HepG2 (cell line): ENCODE data around the gene SETD1B. TPM values are rescaled to one million over a fixed set of nuclear protein-coding genes. Genes with fewer than 3 reads are reported as not detected.
A peak's percentile ranks its signal among the peaks of the same experiment; 100 is the strongest.

Experiments used
- CEBPG ChIP-seq: IDR thresholded peaks from 2 replicates; pipeline ENCODE4 v1.6.1; 2016
- CREB1 ChIP-seq, 2 experiments: fragments of 450-650 bp in 1 of 2; IDR thresholded peaks; 2 replicates each; pipeline ENCODE4 v1.6.1; 2016 to 2017; ENCODE audit warnings: control low read depth in 1 of 2, mild to moderate bottlenecking in 1 of 2, missing compliant biosample characterization in 1 of 2, missing genetic modification characterization in 1 of 2
- EP300 ChIP-seq, 3 experiments: sonication (generic) in 1 of 3; formaldehyde crosslinking in 1 of 3; IDR thresholded peaks; 2 replicates each; pipeline versions ENCODE4 v1.5.1 to v1.6.1; 2011 to 2020; ENCODE audit warnings: low read depth in 2 of 3, low read length in 2 of 3, borderline replicate concordance in 1 of 3, improper control_type of control experiment in 1 of 3, mild to moderate bottlenecking in 1 of 3, missing genetic modification reagents in 1 of 3, moderate library complexity in 1 of 3
- KAT7 ChIP-seq: IDR thresholded peaks from 2 replicates; pipeline ENCODE4 v1.6.1; 2018; ENCODE audit warnings: borderline replicate concordance, missing compliant biosample characterization
- MATR3 ChIP-seq: sonication (generic); formaldehyde crosslinking; IDR thresholded peaks from 2 replicates; pipeline ENCODE4 v1.4.0; 2020; ENCODE audit warnings: missing genetic modification reagents
- MAZ ChIP-seq, 2 experiments: sonication (generic) in 1 of 2; formaldehyde crosslinking in 1 of 2; IDR thresholded peaks; 2 replicates each; pipeline versions ENCODE4 v1.5.0 to v1.6.1; 2012 to 2020; ENCODE audit warnings: low read depth in 2 of 2, mild to moderate bottlenecking in 2 of 2, borderline replicate concordance in 1 of 2, improper control_type of control experiment in 1 of 2, low read length in 1 of 2, missing genetic modification reagents in 1 of 2, moderate library complexity in 1 of 2
- RELA ChIP-seq: sonication (generic); formaldehyde crosslinking; IDR thresholded peaks from 2 replicates; pipeline ENCODE4 v1.4.0; 2020; ENCODE audit warnings: missing genetic modification reagents
- SOX6 ChIP-seq, 2 experiments: fragments of 450-650 bp in 1 of 2; sonication (generic) in 1 of 2; formaldehyde crosslinking in 1 of 2; IDR thresholded peaks; 2 replicates each; pipeline versions ENCODE4 v1.4.0 to v1.6.1; 2017 to 2020; ENCODE audit warnings: antibody characterized with exemption in 1 of 2, mild to moderate bottlenecking in 1 of 2, missing genetic modification reagents in 1 of 2
- ZFX ChIP-seq: sonication (generic); formaldehyde crosslinking; IDR thresholded peaks from 2 replicates; pipeline ENCODE4 v1.4.0; 2020; ENCODE audit warnings: mild to moderate bottlenecking, low read depth, missing genetic modification reagents, moderate library complexity
- ZMYM4 ChIP-seq: sonication (generic); formaldehyde crosslinking; IDR thresholded peaks from 2 replicates; pipeline ENCODE4 v1.8.1; 2023; ENCODE audit warnings: mild to moderate bottlenecking, missing genetic modification reagents
- ZNF101 ChIP-seq: sonication (generic); formaldehyde crosslinking; IDR thresholded peaks from 2 replicates; pipeline ENCODE4 v1.4.0; 2020; ENCODE audit warnings: mild to moderate bottlenecking, low read depth, missing genetic modification reagents, borderline replicate concordance
- ZNF749 ChIP-seq: sonication (generic); formaldehyde crosslinking; IDR thresholded peaks from 2 replicates; pipeline ENCODE4 v1.8.0; 2022; ENCODE audit warnings: mild to moderate bottlenecking, missing genetic modification reagents, moderate library complexity, borderline replicate concordance
- ZSCAN22 ChIP-seq: sonication (generic); formaldehyde crosslinking; IDR thresholded peaks from 2 replicates; pipeline ENCODE4 v1.4.0; 2020; ENCODE audit warnings: mild to moderate bottlenecking, missing genetic modification reagents
- polyA plus RNA-seq, 8 experiments: library from polyadenylated mRNA; depleted of rRNA in 3 of 8; stranded (reverse) in 7 of 8; unstranded in 1 of 8; fragments of >200 nt; fragmentation: Illumina TruSeq in 4 of 8; extraction: Trizol in 4 of 8; gene quantifications; 2 replicates each; pipeline versions ENCODE4 v1.2.1 to v1.2.3, GENCODE V29; 2011 to 2016; ENCODE audit warnings: low read depth in 4 of 8, missing spikeins in 1 of 8, mixed read lengths in 1 of 8; ENCODE audit not compliant: insufficient read depth in 1 of 8
- total RNA-seq, 5 experiments: library from RNA; depleted of rRNA; stranded (reverse); fragments of >200 nt; fragmentation: Illumina TruSeq; extraction: Trizol; gene quantifications; 2 replicates each; pipeline ENCODE4 v1.2.3, GENCODE V29; 2016; ENCODE audit warnings: low read depth in 1 of 5
- TF ChIP-seq, protein P1 (sequence below): sonication (generic); formaldehyde crosslinking; IDR thresholded peaks from 2 replicates; pipeline ENCODE4 v1.8.1; 2022; ENCODE audit warnings: low read depth, mild to moderate bottlenecking, missing genetic modification reagents
- TF ChIP-seq, protein P2 (sequence below): IDR thresholded peaks from 2 replicates; pipeline ENCODE4 v1.6.1; 2016; ENCODE audit warnings: low read depth
- TF ChIP-seq, protein P3 (sequence below): IDR thresholded peaks from 2 replicates; pipeline ENCODE4 v1.6.1; 2018; ENCODE audit warnings: missing genetic modification reagents
- TF ChIP-seq, protein P4 (sequence below): IDR thresholded peaks from 2 replicates; pipeline ENCODE4 v1.6.1; 2016; ENCODE audit warnings: missing genetic modification reagents, missing compliant biosample characterization
- TF ChIP-seq, protein P5 (sequence below): sonication (generic); formaldehyde crosslinking; IDR thresholded peaks from 2 replicates; pipeline ENCODE4 v1.5.0; 2020; ENCODE audit warnings: mild to moderate bottlenecking, missing genetic modification reagents, borderline replicate concordance

The SETD1B gene
- total and polyA plus RNA-seq, 2 of the 13 experiments (the other 11 are each of a cell fraction or from before 2014, with no cell fraction given), result 1.1 to 1.4 TPM

DNA sequence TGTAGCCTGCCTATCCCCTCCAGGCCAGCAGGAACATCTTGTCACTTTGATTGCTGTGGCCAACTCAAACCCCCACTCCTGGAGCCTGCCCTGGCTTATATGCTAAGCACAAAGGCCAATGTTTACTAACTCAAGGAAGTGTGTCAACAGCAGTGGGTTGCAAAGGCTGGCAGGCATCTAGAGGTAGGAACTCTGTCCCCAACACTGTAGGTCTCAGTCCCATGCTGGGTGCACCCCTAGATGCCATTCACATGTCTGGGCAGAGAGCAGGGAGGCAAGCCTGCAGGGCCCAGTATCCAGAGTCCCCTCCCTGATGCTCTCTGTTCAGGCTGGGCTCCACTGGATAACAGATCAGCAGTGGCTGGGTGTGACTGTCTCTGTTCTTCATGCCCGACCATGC is 56.4 kb downstream of the SETD1B start (continued):
- TF ChIP-seq EP300 (IDR thresholded peaks at IDR 0.05; ENCODE audit: low read depth in 2 of 2, low read length in 2 of 2), result peak in 1 of 2 experiments; percentile 57; a peak in 2 of 4 replicates
- TF ChIP-seq EP300 (CRISPR knock-in tag; IDR thresholded peaks at IDR 0.05; ENCODE audit: borderline replicate concordance), result no peak
- no peak for TF ChIP-seq RELA (CRISPR knock-in tag)
- TF ChIP-seq CEBPG (CRISPR knock-in tag), result peak; percentile 52
- TF ChIP-seq, protein P1, sequence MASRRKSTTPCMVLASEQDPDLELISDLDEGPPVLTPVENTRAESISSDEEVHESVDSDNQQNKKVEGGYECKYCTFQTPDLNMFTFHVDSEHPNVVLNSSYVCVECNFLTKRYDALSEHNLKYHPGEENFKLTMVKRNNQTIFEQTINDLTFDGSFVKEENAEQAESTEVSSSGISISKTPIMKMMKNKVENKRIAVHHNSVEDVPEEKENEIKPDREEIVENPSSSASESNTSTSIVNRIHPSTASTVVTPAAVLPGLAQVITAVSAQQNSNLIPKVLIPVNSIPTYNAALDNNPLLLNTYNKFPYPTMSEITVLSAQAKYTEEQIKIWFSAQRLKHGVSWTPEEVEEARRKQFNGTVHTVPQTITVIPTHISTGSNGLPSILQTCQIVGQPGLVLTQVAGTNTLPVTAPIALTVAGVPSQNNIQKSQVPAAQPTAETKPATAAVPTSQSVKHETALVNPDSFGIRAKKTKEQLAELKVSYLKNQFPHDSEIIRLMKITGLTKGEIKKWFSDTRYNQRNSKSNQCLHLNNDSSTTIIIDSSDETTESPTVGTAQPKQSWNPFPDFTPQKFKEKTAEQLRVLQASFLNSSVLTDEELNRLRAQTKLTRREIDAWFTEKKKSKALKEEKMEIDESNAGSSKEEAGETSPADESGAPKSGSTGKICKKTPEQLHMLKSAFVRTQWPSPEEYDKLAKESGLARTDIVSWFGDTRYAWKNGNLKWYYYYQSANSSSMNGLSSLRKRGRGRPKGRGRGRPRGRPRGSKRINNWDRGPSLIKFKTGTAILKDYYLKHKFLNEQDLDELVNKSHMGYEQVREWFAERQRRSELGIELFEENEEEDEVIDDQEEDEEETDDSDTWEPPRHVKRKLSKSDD (CRISPR knock-in tag), result peak; percentile 66; the same call in 1 of the 2 replicates
- TF ChIP-seq, protein P2, sequence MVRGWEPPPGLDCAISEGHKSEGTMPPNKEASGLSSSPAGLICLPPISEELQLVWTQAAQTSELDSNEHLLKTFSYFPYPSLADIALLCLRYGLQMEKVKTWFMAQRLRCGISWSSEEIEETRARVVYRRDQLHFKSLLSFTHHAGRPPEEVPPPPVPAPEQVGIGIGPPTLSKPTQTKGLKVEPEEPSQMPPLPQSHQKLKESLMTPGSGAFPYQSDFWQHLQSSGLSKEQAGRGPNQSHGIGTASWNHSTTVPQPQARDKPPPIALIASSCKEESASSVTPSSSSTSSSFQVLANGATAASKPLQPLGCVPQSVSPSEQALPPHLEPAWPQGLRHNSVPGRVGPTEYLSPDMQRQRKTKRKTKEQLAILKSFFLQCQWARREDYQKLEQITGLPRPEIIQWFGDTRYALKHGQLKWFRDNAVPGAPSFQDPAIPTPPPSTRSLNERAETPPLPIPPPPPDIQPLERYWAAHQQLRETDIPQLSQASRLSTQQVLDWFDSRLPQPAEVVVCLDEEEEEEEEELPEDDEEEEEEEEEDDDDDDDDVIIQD (CRISPR knock-in tag), result peak; percentile 53; the same call in 1 of the 2 replicates
- 0 out of 2 replicates have a peak, but pooled peaks have one; percentile 30 for TF ChIP-seq MAZ (IDR thresholded peaks at IDR 0.05; ENCODE audit: borderline replicate concordance, low read depth, low read length)
- no peak for TF ChIP-seq MAZ (CRISPR knock-in tag; IDR thresholded peaks at IDR 0.05; ENCODE audit: low read depth)
- TF ChIP-seq ZMYM4 (CRISPR knock-in tag), result 0 out of 2 replicates have a peak, but pooled peaks have one; percentile 28
- TF ChIP-seq KAT7 (CRISPR knock-in tag), result no peak
- TF ChIP-seq, protein P3, sequence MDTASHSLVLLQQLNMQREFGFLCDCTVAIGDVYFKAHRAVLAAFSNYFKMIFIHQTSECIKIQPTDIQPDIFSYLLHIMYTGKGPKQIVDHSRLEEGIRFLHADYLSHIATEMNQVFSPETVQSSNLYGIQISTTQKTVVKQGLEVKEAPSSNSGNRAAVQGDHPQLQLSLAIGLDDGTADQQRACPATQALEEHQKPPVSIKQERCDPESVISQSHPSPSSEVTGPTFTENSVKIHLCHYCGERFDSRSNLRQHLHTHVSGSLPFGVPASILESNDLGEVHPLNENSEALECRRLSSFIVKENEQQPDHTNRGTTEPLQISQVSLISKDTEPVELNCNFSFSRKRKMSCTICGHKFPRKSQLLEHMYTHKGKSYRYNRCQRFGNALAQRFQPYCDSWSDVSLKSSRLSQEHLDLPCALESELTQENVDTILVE, result 0 out of 2 replicates have a peak, but pooled peaks have one; percentile 13
- TF ChIP-seq, protein P4, sequence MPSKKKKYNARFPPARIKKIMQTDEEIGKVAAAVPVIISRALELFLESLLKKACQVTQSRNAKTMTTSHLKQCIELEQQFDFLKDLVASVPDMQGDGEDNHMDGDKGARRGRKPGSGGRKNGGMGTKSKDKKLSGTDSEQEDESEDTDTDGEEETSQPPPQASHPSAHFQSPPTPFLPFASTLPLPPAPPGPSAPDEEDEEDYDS, result peak; percentile 75
- TF ChIP-seq ZFX, result peak; percentile 32; the same call in 1 of the 2 replicates
- no peak for TF ChIP-seq ZNF749 (CRISPR knock-in tag)
- no peak for TF ChIP-seq SOX6 (IDR thresholded peaks at IDR 0.05)
- peak; percentile 40; the same call in 1 of the 2 replicates for TF ChIP-seq SOX6 (CRISPR knock-in tag; IDR thresholded peaks at IDR 0.05)
- no peak for TF ChIP-seq CREB1 (IDR thresholded peaks at IDR 0.05)
- 0 out of 2 replicates have a peak, but pooled peaks have one; percentile 25 for TF ChIP-seq CREB1 (CRISPR knock-in tag; IDR thresholded peaks at IDR 0.05)
- TF ChIP-seq ZSCAN22 (CRISPR knock-in tag), result no peak
- no peak for TF ChIP-seq MATR3 (CRISPR knock-in tag)
- no peak for TF ChIP-seq ZNF101 (CRISPR knock-in tag)
- TF ChIP-seq, protein P5, sequence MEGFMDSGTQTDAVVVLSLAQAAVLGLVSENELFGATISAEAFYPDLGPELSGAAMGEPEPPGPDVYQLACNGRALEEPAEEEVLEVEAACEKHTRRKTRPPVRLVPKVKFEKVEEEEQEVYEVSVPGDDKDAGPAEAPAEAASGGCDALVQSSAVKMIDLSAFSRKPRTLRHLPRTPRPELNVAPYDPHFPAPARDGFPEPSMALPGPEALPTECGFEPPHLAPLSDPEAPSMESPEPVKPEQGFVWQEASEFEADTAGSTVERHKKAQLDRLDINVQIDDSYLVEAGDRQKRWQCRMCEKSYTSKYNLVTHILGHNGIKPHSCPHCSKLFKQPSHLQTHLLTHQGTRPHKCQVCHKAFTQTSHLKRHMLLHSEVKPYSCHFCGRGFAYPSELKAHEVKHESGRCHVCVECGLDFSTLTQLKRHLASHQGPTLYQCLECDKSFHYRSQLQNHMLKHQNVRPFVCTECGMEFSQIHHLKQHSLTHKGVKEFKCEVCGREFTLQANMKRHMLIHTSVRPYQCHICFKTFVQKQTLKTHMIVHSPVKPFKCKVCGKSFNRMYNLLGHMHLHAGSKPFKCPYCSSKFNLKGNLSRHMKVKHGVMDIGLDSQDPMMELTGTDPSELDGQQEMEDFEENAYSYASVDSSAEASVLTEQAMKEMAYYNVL (CRISPR knock-in tag), result peak; percentile 40; the same call in 1 of the 2 replicates
